Activated T-cell treated with anti-CD3 and anti-CD28 coated beads, Interleukin-2, amount 50 U/mL, for 72 hours (primary cell): ENCODE measurements around the gene MRPS12. TPM values are rescaled to one million over a fixed set of nuclear protein-coding genes. Genes with fewer than 3 reads are reported as not detected.
"Not testable (repeated sequence)": the region's sequence is repeated elsewhere in the genome, so short reads cannot be mapped to it uniquely, and the experiment has no call there.

Source experiments
- ATAC-seq, 2 donors: fragments of 150-1000 bp; cut with Tn5 transposase; replicated peaks in 1 of 2; 2 replicates each; pipeline ENCODE4 v1.10.0; 2021; ENCODE audit warnings: moderate library complexity in 2 of 2, mild to moderate bottlenecking in 1 of 2
- DNase-seq, 2 donors: peaks; one replicate each; pipeline ENCODE4 v3.0.0; 2021 to 2022; ENCODE audit warnings: mixed read lengths in 1 of 2
- H3K27ac Mint-ChIP-seq: one replicate; pipeline ENCODE4 v1.8.0; 2022; ENCODE audit warnings: mild to moderate bottlenecking, moderate library complexity, mixed read lengths
- H3K27me3 Mint-ChIP-seq: one replicate; pipeline ENCODE4 v1.8.0; 2022; ENCODE audit warnings: low read depth, mixed read lengths
- H3K36me3 Mint-ChIP-seq, 2 donors: one replicate each; pipeline ENCODE4 v1.8.0; 2022; ENCODE audit warnings: mixed read lengths in 2 of 2, mild to moderate bottlenecking in 1 of 2; ENCODE audit not compliant: insufficient read depth in 2 of 2
- H3K4me1 Mint-ChIP-seq: one replicate; pipeline ENCODE4 v1.8.0; 2022; ENCODE audit warnings: low read depth, mixed read lengths
- H3K4me3 Mint-ChIP-seq, 2 donors: one replicate each; pipeline ENCODE4 v1.8.0; 2022; ENCODE audit warnings: mild to moderate bottlenecking in 2 of 2, mixed read lengths in 2 of 2, moderate library complexity in 2 of 2
- H3K9me3 Mint-ChIP-seq, 2 donors: one replicate each; pipeline ENCODE4 v1.8.0; 2022; ENCODE audit warnings: mixed read lengths in 2 of 2
- total RNA-seq, 2 donors: library from RNA; stranded (reverse); gene quantifications; one replicate each; pipeline ENCODE4 v1.2.3, GENCODE V29; 2022

MRPS12 gene
- 10 to 100 TPM; 54.8 to 57.9 TPM for total RNA-seq

DNA sequence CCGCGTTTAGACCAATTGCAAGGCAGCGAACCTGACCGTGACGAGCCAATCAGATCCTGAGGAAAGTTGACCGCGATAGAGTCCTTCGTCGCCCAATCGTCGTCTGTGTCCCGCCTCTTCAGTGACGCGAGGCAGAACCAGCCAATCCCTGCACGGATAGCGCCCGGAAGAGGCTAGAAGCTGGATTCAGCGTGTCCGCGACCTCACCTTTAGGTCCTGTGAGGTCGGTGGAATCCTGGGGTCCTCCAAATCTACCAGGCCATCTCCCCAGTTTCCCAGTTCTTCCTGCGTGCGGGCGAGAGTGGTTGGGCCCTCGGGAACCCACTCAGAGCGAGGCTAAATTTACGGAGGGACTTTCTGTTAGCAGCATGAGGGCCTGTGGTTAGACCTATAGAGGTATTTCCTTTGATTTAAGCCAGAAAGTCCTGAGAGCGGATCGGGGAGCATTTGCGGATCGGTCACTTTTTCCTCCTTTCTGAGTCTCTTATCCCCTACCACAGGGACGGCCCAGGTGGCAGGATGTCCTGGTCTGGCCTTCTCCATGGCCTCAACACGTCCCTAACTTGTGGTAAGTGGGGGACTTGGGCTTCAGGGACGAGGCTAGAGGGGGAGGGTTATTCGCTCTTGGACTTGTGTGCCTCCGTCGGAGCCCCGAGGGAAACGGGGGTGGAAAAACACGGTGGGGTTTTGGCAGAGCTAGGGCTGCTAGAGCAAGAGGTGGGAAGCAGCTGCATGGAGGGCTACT, at the start of gene MRPS12:
TSS of gene MRPS12 (plus strand) at position 169 of the 745 bp plus-strand sequence. CDS start at position 520, 351 bp downstream.
- H3K4me3 Mint-ChIP-seq: peak within 1 kb of the TSS; percentile 98
- peaks cover 8 to 23% of the 10 kb centered on the region in 2 donors for H3K36me3 Mint-ChIP-seq
- H3K9me3 Mint-ChIP-seq: no peaks in the 10 kb centered on the region
- peak within 1 kb of the TSS; percentile 93 for H3K27ac Mint-ChIP-seq
- DNase-seq: peak; percentile 98 to 99
- peaks cover 62% of the 10 kb centered on the region for H3K4me1 Mint-ChIP-seq
- peak; percentile 97 to 98 for ATAC-seq
- no peaks in the 10 kb centered on the region for H3K27me3 Mint-ChIP-seq

DNA sequence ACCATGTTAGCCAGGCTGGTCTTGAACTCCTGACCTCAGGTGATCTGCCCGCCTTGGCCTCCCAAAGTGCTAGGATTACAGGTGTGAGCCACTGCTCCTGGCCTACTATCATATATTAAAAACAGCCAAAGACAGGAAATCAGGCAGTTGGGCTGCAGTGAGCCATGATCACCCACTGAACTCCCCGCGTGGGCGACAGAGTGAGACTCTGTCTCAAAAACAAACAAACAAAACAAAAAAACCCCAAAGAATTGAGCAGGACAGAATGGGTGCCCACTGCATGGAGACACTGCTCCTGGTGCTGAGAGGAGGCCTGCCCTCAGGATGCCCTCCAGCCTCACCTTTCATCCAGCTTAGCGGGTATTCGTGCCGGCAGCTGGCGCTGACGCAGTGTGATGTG, 47.5 kb upstream of the MRPS12 start:
- H3K9me3 Mint-ChIP-seq: no peaks in the 10 kb centered on the region
- H3K27me3 Mint-ChIP-seq: no peaks in the 10 kb centered on the region
- H3K4me3 Mint-ChIP-seq: no peak overlapping the region
- peaks cover 14% of the 10 kb centered on the region for H3K4me1 Mint-ChIP-seq
- no peaks in the 10 kb centered on the region for H3K36me3 Mint-ChIP-seq
- ATAC-seq: no peak
- no peak for DNase-seq
- H3K27ac Mint-ChIP-seq: no peak overlapping the region

DNA sequence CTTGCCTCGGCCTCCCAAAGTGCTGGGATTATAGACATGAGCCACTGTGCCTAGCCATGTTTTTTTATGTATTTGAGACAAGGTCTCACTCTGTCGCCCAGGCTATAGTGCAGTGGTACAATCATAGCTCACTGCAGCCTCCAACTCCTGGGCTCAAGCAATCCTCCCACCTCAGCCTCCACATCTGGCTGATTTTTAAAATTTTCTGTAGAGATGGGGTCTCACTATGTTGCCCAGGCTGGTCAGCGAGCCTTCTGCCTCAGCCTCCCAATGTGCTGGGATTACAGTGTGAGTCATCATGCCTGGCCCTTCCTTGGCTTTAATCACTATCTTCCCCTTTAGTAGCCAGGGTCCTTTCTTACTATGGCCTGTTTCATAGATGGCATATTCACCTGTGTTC, 46.1 kb upstream of the MRPS12 start:
- H3K4me3 Mint-ChIP-seq, H3K4me1 Mint-ChIP-seq, H3K27me3 Mint-ChIP-seq, ATAC-seq, DNase-seq, H3K36me3 Mint-ChIP-seq, H3K27ac Mint-ChIP-seq, H3K9me3 Mint-ChIP-seq: not testable (repeated sequence)

DNA sequence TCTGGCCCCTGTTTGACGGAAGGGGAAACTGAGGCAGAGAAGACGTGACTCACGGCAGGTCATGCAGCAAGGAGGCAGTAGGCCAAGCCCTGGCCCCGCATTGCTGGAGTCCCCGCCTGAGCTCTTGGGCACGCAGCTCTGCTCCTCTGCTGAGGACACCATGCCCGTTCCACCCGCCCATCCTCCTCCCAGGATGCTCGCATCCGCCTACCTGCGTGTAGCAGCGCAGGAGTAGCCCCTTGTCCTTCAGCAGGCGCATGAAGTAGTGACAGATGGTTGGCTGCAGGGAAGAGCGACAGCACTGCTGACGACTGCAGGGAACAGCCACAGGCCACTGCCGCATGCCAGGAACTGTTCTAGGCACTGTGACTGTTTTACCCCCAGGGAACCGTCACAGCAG, 41.9 kb upstream of the MRPS12 start:
- Mint-ChIP-seq H3K27ac (no peak overlapping the region), H3K4me1 (peaks cover 6% of the 10 kb centered on the region), H3K36me3 (no peaks in the 10 kb centered on the region), H3K27me3 (no peaks in the 10 kb centered on the region), H3K4me3 (no peak overlapping the region), H3K9me3 (no peaks in the 10 kb centered on the region)
- ATAC-seq: no peak
- DNase-seq: no peak

DNA sequence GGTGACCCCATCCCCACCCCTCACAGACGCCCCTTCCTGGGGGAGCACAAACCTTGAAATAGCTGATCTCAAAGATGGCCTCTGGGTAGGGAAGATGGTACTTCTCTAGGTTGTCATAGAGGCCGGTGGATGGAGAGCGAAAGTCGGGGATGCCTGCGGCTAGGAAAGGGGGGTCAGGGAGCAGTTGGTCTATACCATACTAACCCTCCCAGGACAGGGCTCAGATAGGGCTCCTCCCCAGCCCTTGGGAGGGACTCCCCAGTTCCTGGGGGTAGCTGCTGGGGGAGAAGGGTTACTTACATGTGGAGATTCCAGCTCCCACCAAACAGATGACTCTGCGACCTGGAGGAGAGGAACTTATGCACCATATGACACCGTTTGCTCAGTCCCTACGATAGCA, 40.9 kb upstream of the MRPS12 start:
- Mint-ChIP-seq H3K4me3 (no peak overlapping the region), H3K27me3 (no peaks in the 10 kb centered on the region), H3K36me3 (no peaks in the 10 kb centered on the region), H3K9me3 (no peaks in the 10 kb centered on the region), H3K4me1 (peaks cover 6% of the 10 kb centered on the region), H3K27ac (no peak overlapping the region)
- DNase-seq (no peak), ATAC-seq (no peak)

DNA sequence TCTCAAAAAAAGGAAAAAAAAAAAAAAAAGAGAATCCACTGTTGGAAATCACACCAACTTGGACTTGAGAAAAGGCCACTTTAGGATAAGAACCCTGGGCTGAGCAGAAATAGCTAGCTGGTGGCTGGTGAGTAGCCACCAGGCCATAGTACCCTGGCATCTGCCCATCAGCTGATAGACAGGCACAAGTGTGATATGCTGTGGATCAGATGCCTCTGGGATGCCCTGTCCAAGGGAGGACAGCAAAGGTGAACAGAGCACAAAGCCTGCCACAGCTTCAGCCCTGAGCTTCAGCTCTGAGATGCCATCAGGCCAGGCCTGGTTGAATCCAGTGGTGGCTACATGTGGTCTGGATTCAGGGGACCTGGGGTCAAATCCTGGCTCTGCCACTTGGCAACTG, 40.1 kb upstream of the MRPS12 start:
- Mint-ChIP-seq H3K27ac (no peak overlapping the region), H3K4me3 (no peak overlapping the region), H3K27me3 (no peaks in the 10 kb centered on the region), H3K9me3 (no peaks in the 10 kb centered on the region), H3K4me1 (peaks cover 6% of the 10 kb centered on the region), H3K36me3 (no peaks in the 10 kb centered on the region)
- ATAC-seq (no peak), DNase-seq (no peak)

DNA sequence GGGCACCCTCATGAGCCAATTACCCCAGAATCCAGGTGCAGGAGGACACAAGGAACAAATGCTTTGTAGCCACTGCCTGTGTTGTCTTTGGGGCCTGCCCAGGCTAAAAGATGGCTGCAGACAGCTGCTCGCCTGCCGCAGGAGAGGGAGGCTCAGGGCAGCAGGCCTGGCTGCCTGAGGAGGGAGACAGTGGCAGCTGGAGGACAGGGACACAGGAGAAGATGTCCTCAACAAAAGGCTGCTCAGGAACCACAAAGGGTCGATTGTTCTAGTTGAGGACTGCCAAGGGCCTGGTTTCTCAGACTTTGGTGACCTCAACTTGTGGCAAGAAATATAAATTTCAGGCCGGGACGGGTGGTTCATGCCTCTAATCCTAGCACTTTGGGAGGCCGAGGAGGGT, 39.0 kb upstream of the MRPS12 start:
- H3K27me3 Mint-ChIP-seq: no peaks in the 10 kb centered on the region
- H3K4me1 Mint-ChIP-seq: peaks cover 6% of the 10 kb centered on the region
- H3K36me3 Mint-ChIP-seq: no peaks in the 10 kb centered on the region
- no peak overlapping the region for H3K4me3 Mint-ChIP-seq
- H3K9me3 Mint-ChIP-seq: no peaks in the 10 kb centered on the region
- ATAC-seq: no peak
- H3K27ac Mint-ChIP-seq: no peak overlapping the region
- no peak for DNase-seq

DNA sequence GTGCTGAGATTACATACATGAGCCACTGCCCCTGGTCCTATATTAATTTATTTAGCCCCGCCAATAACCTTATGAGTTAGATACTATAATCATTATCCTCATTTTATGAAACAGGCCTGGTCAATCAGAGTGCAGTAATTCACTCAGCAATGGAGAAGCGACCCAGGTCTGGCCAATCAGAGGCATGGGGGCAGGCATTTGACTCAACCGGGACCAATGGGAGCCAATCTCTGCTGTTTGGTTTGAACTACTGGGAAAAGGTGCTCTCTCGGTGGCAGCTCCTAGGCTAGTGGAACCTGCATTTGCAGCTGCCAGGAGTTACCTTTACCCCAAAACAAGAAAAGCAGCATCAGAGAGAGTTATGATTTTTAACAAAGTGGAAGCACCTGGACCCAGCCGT, 37.9 kb upstream of the MRPS12 start:
- no peak for ATAC-seq
- peaks cover 0 to 1% of the 10 kb centered on the region in 2 donors for H3K36me3 Mint-ChIP-seq
- H3K4me1 Mint-ChIP-seq: peaks cover 5% of the 10 kb centered on the region
- H3K4me3 Mint-ChIP-seq: no peak overlapping the region
- H3K27me3 Mint-ChIP-seq: no peaks in the 10 kb centered on the region
- H3K9me3 Mint-ChIP-seq: no peaks in the 10 kb centered on the region
- no peak for DNase-seq
- H3K27ac Mint-ChIP-seq: no peak overlapping the region

DNA sequence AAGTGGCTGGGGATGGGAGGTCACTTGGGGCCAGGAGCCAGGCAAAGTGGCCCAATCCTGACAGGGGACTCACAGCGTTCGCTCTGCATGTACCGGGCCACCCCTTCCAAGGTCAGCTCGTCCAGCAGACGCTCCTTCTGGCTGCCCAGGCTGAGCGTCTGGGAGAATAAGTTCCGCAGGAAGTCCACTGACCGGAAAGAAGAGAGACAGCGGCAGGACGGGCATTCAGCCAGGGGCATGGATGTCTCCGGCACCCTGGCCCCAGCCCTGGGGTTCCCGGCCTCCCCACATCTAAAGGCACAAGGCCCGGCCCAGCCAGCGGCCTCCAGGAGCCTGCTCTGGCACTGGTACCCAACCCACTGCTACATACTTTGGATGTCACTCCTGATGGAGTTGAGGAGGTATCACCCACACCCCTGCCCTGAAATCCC, 37.4 kb upstream of the MRPS12 start:
- H3K9me3 Mint-ChIP-seq: no peaks in the 10 kb centered on the region
- peaks cover 10% of the 10 kb centered on the region for H3K4me1 Mint-ChIP-seq
- H3K27me3 Mint-ChIP-seq: no peaks in the 10 kb centered on the region
- DNase-seq: no peak
- no peak overlapping the region for H3K27ac Mint-ChIP-seq
- peaks cover 0 to 1% of the 10 kb centered on the region in 2 donors for H3K36me3 Mint-ChIP-seq
- ATAC-seq: no peak
- no peak overlapping the region for H3K4me3 Mint-ChIP-seq

DNA sequence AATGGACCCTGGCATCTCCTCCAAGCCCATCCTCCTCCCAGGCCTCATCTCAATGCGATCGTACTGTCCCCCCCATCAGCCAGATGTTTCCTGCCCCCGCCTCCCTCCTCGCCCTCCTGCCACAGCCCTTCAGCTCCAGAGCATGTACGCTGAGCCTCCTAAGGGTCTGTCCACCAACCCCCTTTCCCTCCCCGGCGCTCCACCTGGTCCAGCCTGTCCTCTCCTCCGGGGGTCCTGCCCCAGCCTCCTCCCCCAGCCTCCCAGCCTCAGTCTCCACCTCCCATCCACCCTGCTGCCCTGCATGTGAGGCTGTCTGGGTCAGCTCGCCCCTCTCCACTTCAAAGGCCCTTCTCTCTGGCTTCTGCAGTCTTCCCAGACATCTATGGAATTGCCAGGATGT, 35.8 kb upstream of the MRPS12 start:
- DNase-seq: no peak
- peaks cover 19% of the 10 kb centered on the region for H3K4me1 Mint-ChIP-seq
- no peaks in the 10 kb centered on the region for H3K27me3 Mint-ChIP-seq
- H3K9me3 Mint-ChIP-seq: no peaks in the 10 kb centered on the region
- peaks cover 1 to 2% of the 10 kb centered on the region in 2 donors for H3K36me3 Mint-ChIP-seq
- no peak for ATAC-seq
- H3K27ac Mint-ChIP-seq: no peak overlapping the region
- no peak overlapping the region for H3K4me3 Mint-ChIP-seq

DNA sequence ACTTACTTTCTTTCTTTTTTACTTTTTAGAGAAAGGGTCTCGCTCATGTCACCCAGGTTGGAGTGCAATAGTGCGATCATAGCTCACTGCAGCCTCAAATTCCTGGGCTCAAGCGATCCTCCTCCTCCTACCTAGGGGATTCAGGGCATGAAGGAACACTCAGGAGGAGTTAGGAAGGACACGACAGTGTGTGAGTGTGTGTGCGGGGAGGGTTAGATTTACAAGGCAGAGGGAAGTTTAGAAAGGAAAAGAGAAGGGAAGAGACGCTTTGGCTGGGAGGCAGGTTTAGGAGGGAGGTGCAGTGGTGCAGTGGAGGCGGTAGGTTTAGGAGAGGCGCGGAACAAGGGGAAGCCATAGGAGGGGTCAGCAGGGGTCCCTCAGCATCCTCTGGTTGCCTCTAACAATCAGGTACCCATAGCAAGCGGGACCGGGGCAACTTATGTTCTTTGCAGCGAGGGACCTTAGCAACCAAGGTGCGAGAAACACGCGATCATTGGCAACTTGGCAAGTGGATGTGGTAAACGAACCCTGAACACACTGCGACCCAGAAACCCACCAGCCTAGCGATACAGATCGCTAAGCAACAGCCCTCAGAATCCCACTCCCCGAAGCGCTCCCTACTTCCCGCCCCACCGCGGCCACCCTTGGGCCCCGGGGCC, 31.8 kb upstream of the MRPS12 start:
- Mint-ChIP-seq H3K4me3 (peak overlapping the region; percentile 86 to 96), H3K4me1 (peaks cover 31% of the 10 kb centered on the region)

DNA sequence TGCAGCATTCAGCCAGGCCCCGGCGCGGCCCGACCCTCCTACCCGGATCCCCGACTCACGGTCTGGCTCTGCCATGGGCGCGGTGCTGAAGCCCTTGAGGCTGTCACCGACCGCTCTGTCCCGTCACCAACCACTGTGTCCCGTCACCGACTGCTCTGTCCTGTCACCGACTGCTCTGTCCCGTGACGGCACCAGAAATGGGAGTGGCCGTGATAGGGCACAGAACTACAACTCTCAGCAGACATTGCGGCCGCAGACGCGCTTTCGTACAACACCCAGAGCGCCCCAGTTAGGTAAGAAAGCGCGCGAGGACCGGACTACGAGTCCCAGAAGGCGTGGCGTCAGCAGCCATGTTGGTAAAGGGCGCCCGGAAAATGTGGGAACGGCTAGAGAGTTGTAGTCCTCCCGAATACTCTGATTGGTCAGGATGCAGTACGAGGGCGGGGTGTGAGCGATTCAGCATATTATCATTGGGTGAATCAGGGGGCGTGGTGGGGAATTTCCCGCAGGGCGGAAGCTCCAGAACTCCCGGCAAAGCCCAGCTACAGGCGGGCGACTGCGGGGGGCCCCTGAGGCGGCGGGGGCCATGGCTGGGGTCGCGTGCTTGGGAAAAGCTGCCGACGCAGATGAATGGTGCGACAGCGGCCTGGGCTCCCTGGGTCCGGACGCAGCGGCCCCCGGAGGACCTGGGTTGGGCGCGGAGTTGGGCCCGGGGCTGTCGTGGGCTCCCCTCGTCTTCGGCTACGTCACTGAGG, 31.1 kb upstream of the MRPS12 start, which contains the start of the genes NFKBIB and SIRT2:
TSS of gene NFKBIB (plus strand) at position 523 of the 755 bp plus-strand sequence. CDS start at position 587, 64 bp downstream.
TSS of gene SIRT2 (minus strand) at position 172 of the 755 bp plus-strand sequence. CDS start at position 75, 97 bp downstream.
- ATAC-seq (peak; percentile 94 to 95), DNase-seq (peak; percentile 99 to 100)
- Mint-ChIP-seq H3K9me3 (peaks cover 0 to 2% of the 10 kb centered on the region in 2 donors), H3K36me3 (peaks cover 9 to 19% of the 10 kb centered on the region in 2 donors), H3K4me1 (peaks cover 31% of the 10 kb centered on the region), H3K27ac (peak within 1 kb of the TSS; percentile 92), H3K4me3 (peak within 1 kb of the TSS; percentile 86 to 96), H3K27me3 (no peaks in the 10 kb centered on the region)

More for the DNA sequence above, 31.8 kb upstream of the MRPS12 start:
- Mint-ChIP-seq H3K36me3 (peaks cover 9 to 13% of the 10 kb centered on the region in 2 donors), H3K27ac (peak overlapping the region; percentile 51), H3K9me3 (peaks cover 0 to 2% of the 10 kb centered on the region in 2 donors), H3K27me3 (no peaks in the 10 kb centered on the region)
- ATAC-seq (no peak), DNase-seq (no peak)

DNA sequence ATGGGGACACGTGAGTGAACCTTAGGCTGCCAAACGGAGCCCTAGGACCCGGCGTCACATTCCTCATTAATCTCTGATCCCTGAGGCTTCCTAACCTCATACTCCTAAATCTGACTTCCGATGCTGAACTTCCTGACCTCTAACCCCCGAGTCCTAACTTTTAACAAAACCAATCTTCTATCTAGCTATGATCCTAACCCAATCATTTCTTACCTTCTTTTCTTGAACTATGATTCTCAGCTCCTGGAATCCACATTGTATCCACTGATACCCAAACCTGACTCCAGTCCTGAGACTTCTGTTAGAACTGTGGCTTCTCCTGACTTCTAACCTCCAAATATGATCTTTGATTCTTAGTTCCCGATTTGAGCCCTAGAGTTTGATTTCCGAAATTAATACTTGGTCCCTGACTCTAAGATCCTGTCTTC, 30.5 kb upstream of the MRPS12 start:
- Mint-ChIP-seq H3K4me1 (peaks cover 31% of the 10 kb centered on the region), H3K9me3 (peaks cover 0 to 2% of the 10 kb centered on the region in 2 donors), H3K4me3 (peak overlapping the region; percentile 86 to 96)

More for the DNA sequence above, 30.5 kb upstream of the MRPS12 start:
- H3K36me3 Mint-ChIP-seq: peaks cover 9 to 20% of the 10 kb centered on the region in 2 donors
- H3K27ac Mint-ChIP-seq: peak overlapping the region; percentile 92
- ATAC-seq (no peak), DNase-seq (no peak)
- H3K27me3 Mint-ChIP-seq: no peaks in the 10 kb centered on the region
